ENCODE measurements around the gene MYD88.
A peak's percentile ranks its signal among the peaks of the same experiment; 100 is the strongest.

The MYD88 gene

DNA sequence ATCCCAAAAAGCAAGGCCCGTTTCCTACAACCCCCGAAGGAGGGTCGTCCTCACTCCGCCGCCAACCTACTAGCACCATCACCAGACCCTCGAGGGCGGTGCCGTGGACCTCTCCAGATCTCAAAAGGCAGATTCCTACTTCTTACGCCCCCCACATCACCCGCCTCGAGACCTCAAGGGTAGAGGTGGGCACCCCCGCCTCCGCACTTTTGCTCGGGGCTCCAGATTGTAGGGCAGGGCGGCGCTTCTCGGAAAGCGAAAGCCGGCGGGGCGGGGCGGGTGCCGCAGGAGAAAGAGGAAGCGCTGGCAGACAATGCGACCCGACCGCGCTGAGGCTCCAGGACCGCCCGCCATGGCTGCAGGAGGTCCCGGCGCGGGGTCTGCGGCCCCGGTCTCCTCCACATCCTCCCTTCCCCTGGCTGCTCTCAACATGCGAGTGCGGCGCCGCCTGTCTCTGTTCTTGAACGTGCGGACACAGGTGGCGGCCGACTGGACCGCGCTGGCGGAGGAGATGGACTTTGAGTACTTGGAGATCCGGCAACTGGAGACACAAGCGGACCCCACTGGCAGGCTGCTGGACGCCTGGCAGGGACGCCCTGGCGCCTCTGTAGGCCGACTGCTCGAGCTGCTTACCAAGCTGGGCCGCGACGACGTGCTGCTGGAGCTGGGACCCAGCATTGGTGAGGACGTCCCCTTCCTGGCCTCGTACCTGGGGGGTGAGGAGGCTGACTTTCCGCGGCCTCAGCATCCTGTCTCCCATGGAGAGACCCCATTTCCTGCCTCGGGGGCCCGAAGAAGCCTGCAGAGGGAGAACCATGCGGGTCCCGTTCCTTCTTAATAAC is at the start of gene MYD88:
TSS of gene MYD88 (plus strand) at position 313 of the 842 bp plus-strand sequence. CDS start at position 353, 40 bp downstream.
- DNase-seq: peak; percentile 24

DNA sequence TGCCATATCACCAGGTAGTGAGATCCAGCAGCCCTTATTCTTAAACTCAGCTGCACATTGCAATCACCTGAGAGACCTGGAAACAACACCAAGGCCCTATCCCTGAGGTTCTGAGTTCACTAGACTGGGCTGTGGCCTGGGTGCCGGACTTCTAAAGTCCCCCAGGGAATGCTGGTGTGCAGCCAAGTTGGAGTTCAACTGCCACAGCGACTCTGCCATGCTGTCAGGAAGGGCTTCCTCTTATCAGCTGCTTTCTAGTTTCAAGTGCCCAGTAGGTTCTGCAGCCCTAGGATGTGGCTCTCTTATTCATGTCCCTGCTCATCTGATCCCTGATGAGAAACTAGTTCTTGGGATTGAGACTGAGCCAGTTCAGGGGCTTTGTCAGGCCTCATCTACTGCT is 49.3 kb upstream of the MYD88 start:
- DNase-seq: no peak

DNA sequence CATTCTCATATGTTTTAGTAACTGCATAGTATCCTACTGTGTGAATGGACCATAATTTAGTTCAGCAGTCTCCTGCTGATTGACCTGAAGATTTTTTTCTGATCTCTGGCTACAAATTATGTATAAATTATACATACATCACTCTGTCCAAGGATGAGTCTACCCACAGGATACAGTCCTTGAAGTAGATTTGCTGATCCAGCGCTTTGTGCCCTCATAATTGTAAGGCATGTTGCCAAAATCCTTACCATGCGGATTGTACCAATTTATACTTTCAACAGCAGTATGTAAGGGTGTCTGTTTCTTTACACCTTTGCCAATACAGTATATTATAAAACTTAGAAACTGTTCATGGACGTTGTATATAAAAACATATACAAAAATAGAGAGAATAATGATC is 48.0 kb upstream of the MYD88 start:
- no peak for DNase-seq

DNA sequence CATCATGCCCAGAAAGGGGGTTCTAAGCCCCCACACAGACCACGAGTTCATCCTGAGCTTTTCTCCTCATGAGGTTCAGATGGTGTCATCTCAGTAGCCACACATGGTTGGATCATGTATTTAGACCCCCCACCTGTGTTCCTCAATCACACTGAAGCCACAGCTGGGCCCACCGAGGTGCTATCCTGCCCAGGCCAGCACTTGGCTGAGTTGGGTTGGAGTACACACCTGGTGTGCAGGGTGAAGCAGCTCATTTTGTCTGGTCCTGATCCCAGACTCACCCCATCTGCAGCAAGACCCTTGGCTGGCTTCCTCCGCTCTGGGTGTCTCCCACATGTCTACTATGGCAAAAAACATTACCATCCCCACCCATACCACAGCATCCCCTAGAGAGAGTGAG is 43.5 kb upstream of the MYD88 start:
- DNase-seq: no peak

DNA sequence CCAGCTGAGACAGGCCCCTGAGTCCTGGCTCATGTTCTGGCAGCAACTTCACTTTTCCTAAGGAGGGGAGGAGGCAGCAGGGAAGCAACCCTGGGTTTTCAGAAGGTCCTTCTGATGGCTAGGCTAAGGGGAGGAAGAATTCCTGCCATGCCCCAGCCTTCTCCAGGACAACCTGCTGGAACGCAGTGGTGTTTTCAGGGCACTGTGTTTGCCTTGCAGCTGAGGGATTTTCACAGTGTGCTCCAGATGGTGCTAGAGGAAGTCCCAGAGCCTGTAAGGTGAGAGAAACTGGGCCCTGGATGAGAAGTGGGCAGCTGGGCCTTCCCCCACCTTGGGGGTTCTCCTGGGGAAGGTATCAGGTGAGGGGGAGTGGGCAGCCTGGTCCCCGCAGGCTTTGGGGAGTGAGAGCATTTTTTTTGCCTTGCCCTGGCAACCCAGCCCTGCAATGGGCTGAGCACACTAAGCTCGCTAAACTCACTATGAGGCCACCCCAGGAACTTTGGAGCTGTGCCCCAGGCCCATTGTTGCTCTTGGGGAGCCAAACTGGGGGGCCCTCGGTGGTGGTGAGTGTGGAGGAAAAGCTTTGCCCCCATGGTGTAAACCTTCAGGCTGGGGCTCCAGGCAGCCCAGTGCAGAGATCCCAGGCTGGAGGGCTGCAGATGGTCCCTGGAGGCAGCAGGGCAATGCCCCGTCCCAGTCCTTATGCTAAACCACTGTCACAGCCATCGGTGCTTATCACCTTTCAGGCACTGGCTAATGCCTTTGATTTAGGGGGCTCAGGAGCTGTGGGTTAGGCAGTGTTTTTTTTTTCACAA is 42.6 kb upstream of the MYD88 start:
- DNase-seq: no peak

DNA sequence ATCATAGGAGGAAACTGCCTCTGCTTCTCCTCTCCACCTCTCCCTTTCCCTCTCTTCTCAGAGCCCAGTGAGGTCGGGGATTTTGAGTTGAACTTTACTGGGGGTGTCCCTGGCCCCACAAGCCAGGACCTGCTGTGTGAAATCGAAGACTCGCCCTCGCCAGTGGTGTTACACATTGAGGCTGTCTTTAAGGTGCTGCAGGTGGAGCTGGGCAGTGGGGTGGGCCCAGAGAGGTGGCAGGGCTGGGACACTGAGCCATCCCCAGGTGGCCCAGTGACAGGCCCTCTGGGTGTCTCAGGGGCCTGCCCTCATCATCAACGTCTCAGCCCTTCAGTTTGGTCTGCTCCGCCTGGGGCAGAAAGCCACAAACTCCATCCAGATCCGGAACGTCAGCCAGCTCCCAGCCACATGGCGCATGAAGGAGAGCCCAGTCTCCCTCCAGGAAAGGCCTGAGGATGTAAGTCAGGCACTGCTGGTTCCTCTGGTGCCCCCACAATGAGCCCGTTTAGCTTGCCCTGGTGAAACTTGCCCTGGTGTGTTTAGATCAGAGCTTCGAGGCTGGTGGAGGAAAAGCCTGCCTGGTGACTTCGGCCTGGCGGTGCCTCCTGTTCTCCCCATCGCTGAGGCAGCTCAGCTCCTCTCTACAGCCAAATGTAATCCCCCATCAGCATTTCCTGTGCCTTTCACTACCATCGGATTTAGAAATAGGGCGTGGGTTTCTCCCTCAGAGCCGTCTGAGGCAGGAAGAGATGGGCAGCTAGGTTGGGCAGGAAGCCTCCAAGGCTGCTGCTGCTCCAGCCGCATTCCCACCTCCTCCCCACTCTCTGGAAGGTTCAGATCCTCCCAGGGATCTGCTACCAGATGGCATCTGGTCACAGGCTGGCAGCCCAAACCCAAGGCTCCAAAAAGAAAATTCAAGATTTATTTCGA is 40.8 kb upstream of the MYD88 start:
- DNase-seq: no peak

DNA sequence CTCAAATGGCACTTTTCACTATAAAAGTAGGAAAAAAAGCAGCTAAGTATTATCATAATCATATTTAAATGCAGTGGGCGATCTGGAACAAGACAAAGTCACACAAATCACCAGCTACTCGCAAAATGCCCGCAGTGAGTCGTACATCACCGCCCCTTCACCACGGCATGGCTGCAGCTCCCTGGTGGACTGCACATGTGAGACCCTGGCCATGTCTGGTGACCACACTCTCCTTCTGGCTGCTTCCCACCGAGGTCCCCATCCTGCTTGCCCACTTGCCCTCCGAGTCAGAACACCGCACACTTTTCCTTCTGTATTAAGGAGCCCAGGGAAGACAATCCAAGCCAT is 40.1 kb upstream of the MYD88 start:
- no peak for DNase-seq

DNA sequence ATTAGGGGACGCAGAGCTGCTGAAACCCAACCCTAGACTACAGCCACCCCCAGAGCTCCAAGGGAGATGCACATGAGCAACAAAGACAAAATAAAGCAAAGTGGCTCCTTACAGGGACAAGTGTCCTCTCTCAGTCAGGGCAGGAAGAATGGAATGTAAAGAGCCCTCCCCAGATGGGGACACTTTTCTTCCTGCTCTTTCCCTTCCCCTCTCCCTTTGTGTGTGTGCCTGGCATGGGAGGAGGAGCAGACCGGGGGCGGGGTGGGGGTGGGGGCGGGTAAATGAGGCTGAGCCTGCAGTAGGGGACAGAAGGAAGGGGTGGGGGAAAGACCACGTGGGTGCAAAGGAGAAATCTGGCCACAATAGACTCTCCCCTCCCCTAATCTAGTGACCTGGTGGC is 38.9 kb upstream of the MYD88 start:
- no peak for DNase-seq

DNA sequence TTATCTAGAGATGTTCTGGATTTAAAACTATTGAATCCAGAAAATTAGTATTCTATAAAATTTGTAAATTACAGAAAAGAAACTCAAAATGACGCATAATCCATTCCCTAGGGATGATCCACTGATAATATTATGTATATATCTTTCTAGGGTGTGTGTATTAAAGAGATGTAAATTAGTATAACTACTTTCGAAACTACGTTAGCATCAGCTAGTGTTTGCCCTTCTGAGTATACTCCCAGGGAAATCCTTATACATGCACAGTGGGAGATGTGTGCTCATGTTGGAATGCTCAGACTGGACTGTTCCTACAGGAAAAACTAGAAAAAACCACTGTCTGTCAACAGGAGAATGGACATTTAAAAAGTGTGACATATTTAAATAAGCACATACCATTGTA is 38.0 kb upstream of the MYD88 start:
- no peak for DNase-seq

DNA sequence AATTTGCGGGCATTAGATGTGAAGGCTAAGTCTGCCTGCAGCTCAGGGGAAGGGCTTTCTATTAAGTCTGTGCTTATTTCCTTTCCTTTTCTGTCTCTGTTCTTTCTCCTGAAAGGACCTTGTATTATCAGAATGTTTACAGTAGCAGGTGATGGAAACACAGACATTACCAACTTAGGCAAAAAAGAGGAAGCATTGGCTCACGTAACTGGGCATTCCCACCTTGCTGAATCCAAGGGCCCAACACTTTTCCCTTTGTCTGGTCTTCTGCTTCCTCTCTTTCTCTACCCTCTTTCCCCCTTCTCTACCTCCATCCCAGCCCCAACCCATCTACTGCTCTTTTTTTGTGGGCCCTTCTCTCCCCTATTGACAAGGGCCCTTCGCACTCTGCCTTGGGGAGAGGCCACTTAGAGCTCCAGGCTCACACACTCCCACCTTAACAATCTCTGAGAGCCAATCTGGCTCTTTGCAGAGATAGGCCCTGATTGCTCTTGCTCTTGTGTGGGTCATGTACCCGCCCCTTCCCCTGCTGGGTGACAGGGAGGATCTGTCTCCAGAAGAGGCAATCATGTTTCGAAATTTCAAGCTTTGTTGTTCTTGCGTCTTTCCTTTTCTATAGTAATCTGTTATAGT is 36.5 kb upstream of the MYD88 start:
- DNase-seq: no peak

DNA sequence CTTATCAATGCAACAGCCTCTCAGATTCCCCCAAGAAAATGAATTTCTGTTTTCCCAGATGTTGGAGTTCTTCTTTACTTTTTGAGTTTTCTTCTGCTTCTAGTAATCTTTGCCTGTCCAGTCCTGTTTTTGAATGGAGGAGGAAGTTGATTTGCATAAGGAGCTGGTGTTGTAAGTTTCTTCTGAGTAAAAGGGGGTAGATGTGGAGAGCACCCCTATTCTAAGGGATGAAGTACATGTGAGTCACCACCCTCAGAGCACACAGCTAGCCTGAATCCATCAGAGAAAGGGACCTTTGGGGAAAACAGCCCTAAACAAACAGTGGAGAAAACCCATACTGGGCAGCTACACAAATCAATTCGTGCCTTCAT is 36.0 kb upstream of the MYD88 start:
- no peak for DNase-seq

DNA sequence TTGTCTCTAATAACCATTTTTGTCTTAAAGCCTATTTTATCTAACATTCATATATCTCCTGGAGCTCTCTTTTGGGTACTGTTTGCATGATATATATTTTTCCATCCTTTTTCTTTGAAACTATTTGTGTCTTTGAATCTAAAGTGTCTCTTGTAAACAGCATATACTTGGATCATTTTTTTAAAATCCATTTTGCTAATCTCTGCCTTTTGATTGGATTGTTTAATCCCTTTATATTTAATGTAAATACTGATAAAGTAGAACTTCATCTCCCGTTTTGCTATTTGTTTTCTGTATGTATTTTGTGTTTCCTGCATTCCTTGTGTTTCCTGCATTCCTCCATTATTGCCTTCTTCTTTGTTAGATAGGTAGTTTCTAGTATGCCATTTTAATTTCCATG is 32.9 kb upstream of the MYD88 start:
- DNase-seq: no peak

DNA sequence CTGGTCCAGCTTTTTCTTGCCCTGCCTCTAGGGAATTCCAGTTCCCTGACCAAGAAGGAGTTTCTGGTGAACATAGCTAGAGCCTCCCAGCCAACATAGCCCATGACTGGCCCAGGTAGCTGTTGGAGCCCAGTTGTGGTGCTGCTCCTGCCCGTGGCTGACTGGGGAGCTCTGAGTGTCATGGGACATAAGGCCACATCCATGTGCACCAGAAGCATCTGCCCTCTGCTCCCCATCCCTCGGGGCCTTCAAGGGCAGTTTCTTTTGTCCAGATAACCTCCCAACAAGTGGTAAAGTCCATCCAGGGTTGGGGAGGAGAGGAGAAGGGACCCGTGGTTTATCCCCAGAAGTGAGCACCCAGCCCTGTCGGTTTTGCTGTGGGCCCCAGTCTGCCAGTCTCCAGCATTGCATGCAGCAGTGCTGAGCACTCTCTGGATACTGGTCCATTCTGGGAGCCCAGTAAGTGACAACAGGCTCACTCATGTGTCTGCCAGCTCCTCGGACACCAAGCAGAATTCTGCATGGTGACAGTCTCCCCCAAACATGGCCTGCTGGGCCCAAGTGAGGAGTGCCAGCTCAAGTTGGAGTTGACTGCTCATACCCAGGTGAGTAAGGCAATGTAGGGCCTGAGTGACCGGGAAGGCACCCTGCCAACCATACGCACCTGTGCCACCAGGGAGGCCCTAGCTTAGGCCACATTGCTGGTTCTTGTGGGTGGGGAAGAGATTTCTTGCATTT is 30.4 kb upstream of the MYD88 start:
- DNase-seq: no peak

DNA sequence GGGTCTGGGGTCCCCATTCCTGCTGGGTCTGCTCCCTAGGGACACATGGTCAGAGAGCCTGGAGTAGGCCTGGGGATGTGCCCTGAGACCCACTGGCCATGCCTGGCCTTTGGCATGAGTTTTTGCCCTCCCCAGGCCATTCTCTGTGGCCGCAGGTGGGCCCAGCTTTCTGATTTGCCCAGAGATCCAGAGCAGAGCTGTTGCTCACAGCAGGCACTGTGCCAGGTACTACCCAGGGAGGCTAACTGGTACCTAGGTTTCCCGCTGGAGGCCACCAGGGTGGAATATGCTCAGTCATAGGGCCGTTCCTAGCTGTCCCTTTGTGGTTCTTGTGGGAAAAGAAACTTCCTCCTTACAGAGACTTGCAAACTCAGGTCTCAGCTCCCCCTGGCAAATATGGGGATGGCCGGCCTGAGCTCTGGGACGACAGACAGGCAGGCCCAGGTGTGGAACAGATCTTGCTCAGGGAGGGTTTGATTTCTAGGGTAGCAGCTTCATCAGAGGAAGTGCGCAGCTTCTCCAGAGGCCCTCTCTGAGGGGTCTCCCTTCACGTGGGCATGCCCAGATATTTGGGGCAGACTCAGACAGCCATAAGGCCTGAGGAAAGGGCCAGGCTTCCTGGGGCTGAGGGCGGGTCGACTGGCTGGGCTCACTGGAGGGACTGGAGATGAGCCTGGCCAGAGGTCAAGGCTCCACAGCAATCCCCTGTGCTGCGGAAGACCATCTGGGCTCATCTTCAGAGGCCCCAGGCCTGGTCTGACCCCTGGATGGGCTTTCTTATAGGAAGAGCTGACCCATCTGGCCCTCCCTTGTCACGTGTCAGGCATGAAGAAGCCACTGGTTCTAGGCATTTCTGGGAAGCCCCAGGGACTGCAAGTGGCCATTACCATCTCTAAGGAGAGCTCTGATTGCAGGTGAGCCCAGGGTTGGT is 29.5 kb upstream of the MYD88 start:
- no peak for DNase-seq

DNA sequence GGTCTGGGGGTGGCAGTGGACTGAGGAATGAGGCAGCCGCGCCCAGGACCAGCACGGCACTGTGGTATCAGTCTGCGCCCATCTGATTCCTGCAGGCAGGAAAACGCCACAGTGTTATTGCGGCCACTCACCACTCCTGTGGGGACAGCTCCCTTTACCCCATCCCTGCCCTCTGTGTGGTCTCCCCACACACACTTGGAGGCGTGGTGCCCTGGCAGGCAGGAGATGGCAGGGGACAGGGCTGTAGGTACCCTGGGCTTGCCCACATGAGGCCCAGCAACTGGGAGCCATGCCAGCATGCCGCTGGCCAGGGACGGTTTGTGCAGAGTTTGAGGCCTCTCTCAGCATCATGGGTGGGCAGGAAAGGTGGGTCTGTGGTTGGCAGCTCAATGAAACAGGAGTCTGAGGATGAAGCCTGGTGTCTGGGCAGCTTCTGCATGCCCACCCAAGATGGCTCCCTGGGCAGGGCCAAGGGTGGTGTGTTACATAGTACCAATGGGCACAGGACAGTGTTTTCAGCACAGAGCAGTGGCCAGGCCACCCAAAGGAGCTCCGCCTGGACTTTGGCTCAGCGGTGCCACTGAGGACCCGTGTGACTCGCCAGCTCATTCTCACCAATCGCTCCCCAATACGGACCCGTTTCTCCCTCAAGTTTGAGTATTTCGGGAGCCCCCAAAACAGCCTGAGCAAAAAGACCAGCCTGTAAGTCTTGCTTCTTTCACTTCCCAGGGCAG is 28.7 kb upstream of the MYD88 start:
- no peak for DNase-seq

DNA sequence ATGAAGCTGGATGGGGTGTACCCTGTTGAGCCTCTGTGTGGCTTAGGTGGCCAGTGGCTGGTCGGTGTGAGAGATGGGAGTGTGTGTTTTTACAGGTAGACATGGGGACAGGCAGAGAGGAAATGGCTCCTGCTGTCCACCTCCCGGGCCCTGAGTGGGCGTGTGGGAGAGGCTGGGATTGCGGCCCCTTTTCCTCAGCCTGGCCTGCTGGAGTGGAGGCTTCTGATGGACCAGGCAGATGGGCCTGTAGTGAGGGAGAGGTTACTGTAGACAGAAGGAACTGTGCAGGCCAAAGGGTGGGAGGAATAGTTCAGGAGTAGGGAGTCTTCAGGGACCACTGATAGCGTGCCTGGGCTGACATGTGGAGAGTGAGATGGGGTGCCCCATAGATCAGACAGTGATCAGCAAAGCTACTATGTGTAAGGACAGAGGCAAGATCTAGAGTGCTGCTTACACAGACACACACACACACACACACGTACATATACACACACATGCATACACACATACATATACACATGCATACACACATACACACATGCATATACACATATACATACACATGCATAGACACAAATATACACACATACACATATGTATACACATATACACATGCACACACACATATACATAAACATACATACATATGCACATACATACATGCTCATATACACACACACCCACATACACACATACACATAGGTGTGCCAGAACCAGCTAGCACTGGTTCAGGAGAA is 28.0 kb upstream of the MYD88 start:
- DNase-seq: no peak

DNA sequence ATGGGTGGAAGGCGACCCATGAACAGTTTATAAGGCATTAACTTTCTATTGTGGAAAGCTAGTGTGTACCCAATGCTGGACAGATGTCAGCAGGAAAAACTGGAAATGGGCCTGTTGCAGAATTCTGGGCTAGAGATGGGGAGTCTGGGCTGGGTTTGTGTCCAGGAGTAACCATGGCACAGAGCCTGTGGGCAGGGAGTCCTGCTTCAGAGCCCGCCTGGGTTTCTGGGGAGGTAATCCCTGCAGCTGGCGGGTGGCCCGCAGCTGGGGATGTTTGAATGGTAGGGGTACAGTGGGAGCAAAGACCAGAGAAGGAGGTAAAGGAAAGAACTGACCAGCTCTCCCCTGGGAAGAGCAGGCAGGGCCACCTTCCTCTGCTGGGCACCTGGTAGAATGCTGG is 27.3 kb upstream of the MYD88 start:
- no peak for DNase-seq

DNA sequence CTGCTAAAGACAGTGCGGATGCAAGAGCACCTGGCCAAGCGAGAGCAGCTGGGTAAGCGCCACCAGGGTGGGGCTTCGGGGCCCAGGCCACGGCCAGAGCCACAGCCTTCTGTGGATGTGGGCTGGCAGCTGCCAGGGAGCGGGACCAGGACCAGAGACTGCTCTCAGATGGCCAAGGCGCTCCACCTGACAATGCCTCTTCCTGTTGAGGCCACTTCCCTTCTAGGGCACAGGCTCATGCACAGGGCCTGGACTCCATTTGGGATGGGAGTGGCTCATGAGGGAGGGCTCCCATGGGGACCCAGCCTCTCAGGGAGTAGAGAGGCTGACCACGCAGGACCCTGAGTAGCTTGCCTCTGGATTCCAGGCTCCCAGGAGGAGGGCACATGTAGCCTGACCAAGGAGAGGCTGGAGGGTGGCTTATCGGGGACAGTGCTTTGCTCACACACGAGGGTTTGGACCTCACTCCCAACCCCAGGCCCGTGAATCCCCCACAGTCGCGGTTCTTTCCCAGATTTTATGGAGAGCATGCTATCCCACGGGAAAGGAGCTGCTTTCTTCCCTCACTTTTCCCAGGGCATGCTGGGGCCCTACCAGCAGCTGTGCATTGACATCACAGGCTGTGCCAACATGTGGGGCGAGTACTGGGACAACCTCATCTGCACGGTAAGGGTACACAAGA is 26.6 kb upstream of the MYD88 start:
- no peak for DNase-seq

DNA sequence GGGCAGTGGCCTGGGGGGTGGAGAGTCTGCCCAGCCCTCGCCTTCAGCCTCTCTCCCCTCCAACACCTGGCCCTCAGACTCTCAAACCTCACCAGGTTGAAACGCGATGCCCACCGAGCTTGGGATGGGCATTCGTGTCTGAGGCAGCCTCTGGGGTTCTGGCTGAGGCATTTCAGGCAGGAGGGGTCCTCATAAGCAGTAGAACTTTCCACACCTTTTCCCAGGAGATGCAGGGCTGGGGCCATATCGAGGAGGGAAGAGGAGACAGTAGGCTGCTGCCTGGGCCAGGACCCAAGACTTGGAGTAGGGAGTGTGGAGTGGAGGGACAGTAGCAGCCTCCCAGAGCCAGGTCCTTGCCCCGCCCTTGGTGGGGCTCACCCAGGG is 26.1 kb upstream of the MYD88 start:
- no peak for DNase-seq
